H1 (cell line): Measurements from ENCODE around the gene RRP1B.
"Not testable (repeated sequence)": the region's sequence is repeated elsewhere in the genome, so short reads cannot be mapped to it uniquely, and the experiment has no call there.

Experiments
- ASH2L ChIP-seq: fragments of 200-600, 300-600 bp; sonication (generic); IDR thresholded peaks from one replicate; pipeline ENCODE4 v1.7.1; 2017; ENCODE audit warnings: low read length
- CHD2 ChIP-seq: IDR thresholded peaks from 2 replicates; pipeline ENCODE4 v1.6.1; 2012; ENCODE audit warnings: low read length, improper control_type of control experiment
- FOSL1 ChIP-seq: IDR thresholded peaks from 2 replicates; pipeline ENCODE4 v1.6.1; 2011; ENCODE audit warnings: mild to moderate bottlenecking, low read depth, low read length, moderate library complexity; ENCODE audit not compliant: insufficient read depth
- HDAC6 ChIP-seq: IDR thresholded peaks from one replicate; pipeline ENCODE4 v1.7.1; 2012; ENCODE audit warnings: low read depth, mild to moderate bottlenecking, inconsistent platforms, low read length, moderate library complexity
- JUN ChIP-seq: IDR thresholded peaks from 2 replicates; pipeline ENCODE4 v1.6.1; 2011; ENCODE audit warnings: low read depth, mild to moderate bottlenecking, improper control_type of control experiment, low read length
- POLR2A ChIP-seq, 2 experiments: IDR thresholded peaks; 1 replicate in 1 of 2; 2 replicates in 1 of 2; pipeline ENCODE4 v1.6.1; 2011; ENCODE audit warnings: low read depth in 2 of 2, low read length in 2 of 2, mild to moderate bottlenecking in 2 of 2; ENCODE audit errors: control extremely low read depth in 1 of 2
- RFX5 ChIP-seq: IDR thresholded peaks from 2 replicates; pipeline ENCODE4 v1.6.1; 2011; ENCODE audit warnings: low read depth, low read length, improper control_type of control experiment, borderline replicate concordance
- TAF1 ChIP-seq: IDR thresholded peaks from 2 replicates; pipeline ENCODE4 v1.6.1; 2011; ENCODE audit warnings: mild to moderate bottlenecking, low read depth, low read length
- TCF12 ChIP-seq: IDR thresholded peaks from 2 replicates; pipeline ENCODE4 v1.6.1; 2011; ENCODE audit warnings: low read depth, mild to moderate bottlenecking, low read length
- TF ChIP-seq, protein P1 (sequence below), 3 experiments: IDR thresholded peaks; 1 replicate in 2 of 3; 2 replicates in 1 of 3; pipeline versions ENCODE4 v1.5.1 to v1.6.1; 2011; ENCODE audit warnings: low read length in 3 of 3, mild to moderate bottlenecking in 3 of 3, inconsistent platforms in 2 of 3, low read depth in 1 of 3, moderate library complexity in 1 of 3; ENCODE audit not compliant: insufficient read depth in 1 of 3; ENCODE audit errors: control extremely low read depth in 1 of 3

GRCh38 chr21:43616861-43617260, 42.5 kb upstream of the RRP1B start:
- TF ChIP-seq RFX5; ASH2L; TAF1; CHD2; TCF12; FOSL1; POLR2A (IDR thresholded peaks at IDR 0.05; ENCODE audit: control extremely low read depth in 1 of 2, low read depth in 2 of 2, low read length in 2 of 2); JUN; HDAC6: not testable (repeated sequence)
- TF ChIP-seq, protein P1, sequence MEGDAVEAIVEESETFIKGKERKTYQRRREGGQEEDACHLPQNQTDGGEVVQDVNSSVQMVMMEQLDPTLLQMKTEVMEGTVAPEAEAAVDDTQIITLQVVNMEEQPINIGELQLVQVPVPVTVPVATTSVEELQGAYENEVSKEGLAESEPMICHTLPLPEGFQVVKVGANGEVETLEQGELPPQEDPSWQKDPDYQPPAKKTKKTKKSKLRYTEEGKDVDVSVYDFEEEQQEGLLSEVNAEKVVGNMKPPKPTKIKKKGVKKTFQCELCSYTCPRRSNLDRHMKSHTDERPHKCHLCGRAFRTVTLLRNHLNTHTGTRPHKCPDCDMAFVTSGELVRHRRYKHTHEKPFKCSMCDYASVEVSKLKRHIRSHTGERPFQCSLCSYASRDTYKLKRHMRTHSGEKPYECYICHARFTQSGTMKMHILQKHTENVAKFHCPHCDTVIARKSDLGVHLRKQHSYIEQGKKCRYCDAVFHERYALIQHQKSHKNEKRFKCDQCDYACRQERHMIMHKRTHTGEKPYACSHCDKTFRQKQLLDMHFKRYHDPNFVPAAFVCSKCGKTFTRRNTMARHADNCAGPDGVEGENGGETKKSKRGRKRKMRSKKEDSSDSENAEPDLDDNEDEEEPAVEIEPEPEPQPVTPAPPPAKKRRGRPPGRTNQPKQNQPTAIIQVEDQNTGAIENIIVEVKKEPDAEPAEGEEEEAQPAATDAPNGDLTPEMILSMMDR (IDR thresholded peaks at IDR 0.05; ENCODE audit: control extremely low read depth in 1 of 3, insufficient read depth in 1 of 3, low read depth in 1 of 3, low read length in 3 of 3): not testable (repeated sequence)
